ENCODE results near the gene HOXA5.

Gene HOXA5

DNA sequence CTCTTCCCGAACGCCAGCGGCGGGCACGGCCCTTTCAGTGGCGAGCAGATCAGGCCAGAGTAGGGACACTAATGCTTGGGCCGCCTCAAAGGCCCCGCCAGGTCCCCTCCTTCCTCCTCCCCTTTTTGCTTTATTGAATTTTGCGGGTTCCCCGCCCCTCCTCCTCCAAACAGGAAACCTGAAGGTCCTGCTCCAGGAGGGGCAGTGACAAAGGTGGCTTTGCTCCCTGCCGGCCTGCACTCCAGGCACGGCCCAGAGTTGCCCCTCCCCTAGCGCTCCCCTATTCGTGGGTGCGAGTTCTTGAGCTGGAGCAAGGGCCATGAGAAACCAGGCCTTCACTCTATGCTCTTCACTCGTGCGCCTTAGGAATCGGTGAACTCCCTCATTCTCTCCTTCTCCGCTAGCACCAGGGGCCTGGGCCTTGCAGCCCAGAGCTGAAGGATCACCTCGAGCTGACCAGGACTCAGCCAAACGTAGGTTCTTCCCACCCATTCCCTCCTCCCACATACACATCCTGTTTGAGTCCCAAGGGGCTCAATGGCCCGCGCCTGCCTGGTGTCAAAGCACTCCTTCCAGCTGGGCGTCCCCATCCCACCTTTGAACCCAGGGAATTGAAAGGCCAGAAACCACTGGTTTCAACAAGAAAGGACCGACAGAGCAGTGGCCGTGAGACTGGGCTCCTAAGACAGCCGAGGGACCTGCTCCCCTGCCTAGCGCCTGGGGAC is 4.7 kb upstream of the HOXA5 start:
- DNase-seq: no peak

DNA sequence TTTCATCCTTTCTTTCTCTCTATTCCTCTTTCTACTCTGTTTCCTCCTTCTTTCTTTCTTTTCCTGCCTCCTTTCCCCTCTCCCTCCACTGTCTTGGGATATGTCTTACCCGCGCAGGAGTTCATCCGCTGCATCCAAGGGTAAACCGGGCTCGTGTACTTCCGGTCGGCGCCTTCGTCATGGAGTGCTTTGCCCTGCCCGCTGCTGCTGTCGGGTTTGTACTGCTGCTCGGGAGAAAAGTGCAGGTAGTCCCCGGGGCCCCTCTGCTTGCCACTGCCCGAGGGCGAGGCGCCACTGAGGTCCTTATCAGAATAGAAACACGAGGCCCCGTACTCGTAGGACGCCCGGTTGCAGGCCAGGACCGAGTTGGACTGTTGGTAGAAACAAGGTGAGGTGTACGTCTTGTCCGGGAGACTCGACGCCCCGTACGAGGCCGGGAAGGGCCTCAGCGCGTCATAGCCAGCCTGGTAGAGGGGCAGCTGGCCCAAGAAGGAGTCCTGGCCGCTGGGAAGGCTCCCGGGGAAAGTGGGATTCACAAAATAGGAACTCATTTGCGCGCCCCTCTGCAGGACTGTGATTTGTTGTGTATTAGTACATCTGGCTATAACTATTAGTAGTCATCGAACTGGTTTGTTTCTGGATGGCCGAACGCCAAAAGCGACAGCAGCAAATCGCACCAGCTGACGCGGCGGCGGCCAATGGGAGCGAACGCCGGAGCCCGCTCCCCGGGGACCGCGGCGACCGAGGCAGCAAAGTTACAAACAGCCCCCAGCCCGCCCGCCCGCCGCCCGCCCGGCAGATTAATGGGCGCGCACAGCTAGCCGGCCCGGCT is 3.9 kb upstream of the HOXA5 start, which contains the start of gene HOXA6:
TSS of gene HOXA6 (minus strand) at position 576 of the 832 bp plus-strand sequence. CDS start at position 551, 25 bp downstream.
- peak; percentile 58 for DNase-seq

DNA sequence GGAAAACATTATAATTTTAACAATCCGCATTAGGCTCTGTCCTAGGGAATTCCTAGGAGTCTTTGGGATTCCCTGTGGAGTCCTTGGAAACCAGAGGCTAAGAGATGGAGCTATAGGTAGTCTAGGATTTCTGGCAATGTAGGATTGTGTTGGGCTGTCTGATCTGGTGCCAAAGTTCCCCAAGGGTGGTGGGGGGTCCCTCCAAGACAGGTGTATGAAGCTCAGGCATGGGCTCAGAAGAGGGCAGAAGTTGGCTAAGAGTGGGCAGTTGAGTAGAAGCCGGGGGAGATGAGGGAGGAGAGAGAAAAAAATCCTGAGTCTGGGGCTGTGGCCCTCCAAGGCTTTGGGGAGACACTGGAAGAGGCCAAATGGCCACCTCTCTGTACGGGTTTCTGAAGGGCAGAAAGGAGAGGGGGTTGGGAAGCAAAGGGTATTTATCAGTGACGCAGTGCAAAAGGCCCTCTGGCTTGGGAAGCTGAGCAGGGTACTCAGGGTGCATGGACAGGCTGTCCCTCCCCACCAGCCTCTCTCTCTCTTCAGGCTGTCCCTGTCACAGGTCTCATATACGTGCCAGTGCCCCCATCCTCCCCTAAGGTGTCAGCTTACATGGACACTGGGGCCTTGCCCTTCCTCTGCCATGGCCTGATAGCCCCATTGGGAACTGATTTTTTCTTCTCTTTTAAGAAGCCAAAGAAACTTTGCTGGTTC is 3.2 kb upstream of the HOXA5 start:
- no peak for DNase-seq

DNA sequence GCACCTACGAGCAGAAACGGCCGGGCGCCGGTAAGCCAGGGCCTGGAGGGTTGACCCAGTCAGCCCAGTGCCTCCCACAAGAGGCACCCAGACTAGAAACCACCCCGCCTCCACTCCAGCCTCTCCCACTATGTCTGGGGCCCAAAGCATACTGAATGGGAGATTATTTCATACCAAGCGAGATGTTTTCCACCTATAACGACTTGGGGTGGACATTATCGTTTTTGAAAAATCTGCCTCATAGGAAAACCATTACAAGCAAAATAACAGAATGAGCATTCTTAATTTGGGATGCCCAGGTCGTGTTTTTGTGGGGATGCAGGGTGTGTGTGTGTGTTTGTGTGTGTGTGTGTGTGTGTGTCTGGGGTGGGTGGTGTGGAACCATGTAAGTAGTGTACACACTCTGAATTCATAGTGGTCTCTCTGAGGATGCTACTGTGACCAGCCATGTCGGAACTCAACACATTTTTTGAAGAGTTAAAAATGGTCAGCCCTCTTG is 2.5 kb upstream of the HOXA5 start:
- DNase-seq: no peak

- DNase-seq: no peak
Observed at GRCh38 chr7:27145165-27145913, 1.9 kb upstream of the HOXA5 start.

DNA sequence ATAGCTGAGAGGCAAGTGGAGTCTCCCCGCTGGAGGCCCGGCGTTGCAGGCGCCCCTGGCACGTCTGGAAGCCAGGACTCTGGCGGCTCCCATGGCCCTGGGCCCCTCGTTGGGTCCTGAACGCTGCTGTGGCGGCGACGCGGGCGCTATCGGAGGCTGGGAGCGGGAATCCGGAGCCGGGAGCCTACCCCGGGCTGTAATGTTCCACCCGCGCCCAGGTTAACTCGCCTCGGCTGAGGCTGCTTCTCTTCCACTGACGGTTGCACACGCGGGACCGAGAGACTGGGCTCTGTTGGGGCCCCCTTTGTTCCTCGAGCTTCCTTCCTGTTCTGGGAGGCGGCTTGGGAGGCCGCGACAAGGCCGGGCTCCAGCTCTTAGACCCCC is 1.3 kb upstream of the HOXA5 start:
- no peak for DNase-seq

- DNase-seq: no peak
Observed at GRCh38 chr7:27143950-27144780, 684 bp upstream of the HOXA5 start.

- DNase-seq: no peak
Observed at GRCh38 chr7:27142580-27143022, 880 bp downstream of the HOXA5 start.

GRCh38 chr7:27141923-27142579 is 1.4 kb downstream of the HOXA5 start:
- DNase-seq: no peak

GRCh38 chr7:27141137-27141922 is 2.2 kb downstream of the HOXA5 start:
- no peak for DNase-seq

GRCh38 chr7:27140126-27140857 is 3.2 kb downstream of the HOXA5 start:
- no peak for DNase-seq

- no peak for DNase-seq
Observed at GRCh38 chr7:27139334-27140125, 4.0 kb downstream of the HOXA5 start.

GRCh38 chr7:27138985-27139333 is 4.5 kb downstream of the HOXA5 start:
- no peak for DNase-seq

DNA sequence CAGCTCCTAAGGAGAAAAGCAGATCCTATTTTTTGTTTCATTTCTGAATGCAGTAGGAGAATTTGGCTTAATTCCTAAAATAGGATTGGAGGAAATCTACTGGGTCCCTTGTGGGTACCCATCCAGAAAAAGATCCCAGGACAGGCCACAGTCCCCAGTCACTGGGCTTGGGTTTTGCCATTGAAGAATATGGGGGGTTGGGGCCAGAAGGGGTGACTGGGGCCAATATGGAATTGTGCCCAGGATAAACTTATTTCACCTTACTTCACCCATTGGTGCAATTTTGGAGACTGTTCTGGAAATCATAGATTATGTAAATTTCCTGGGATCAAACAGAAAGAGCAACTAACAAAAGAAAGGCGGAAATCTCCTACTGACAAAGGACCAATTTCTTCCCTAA is 5.0 kb downstream of the HOXA5 start:
- no peak for DNase-seq

DNA sequence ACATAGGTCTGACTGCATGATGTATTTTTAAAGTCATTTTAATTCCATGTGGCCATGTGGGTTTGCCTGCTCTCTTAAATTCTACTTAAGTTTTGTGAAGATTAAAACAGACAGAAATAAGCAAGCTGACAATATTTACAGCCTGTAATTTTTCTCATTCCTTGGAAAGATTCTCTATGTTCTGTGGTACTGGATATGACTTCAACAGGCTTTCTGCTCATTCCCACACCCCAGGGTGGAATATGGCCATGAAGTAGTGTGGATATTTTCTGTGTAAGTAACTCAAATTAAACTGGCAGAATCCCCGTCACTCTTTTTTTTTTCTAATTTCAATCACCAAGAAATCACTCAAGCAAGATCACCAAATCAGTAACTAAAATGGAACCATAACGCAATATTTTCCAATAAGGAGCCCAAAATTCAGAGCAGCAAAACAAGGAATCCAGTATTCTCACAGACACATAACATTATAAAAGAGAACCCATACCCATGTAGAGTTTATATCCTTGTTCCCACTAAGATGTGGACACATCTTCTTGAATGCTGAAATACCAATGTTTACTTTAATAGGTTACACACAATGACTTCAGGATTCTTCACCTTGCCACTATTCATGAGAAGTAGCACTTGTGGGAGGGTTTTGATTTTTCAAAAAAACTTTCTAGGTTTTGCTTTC is 5.7 kb downstream of the HOXA5 start:
- no peak for DNase-seq

GRCh38 chr7:27134392-27134791 is 9.1 kb downstream of the HOXA5 start:
- DNase-seq: peak; percentile 92

GRCh38 chr7:27133409-27134231 is 9.9 kb downstream of the HOXA5 start:
- DNase-seq: no peak
